ENCODE measurements around the gene LAPTM5.

LAPTM5 gene

GRCh38 chr1:30712583-30712982 is 45.0 kb downstream of the LAPTM5 start:
- DNase-seq: no peak

- no peak for DNase-seq
Observed at GRCh38 chr1:30710407-30710806, 47.2 kb downstream of the LAPTM5 start.

GRCh38 chr1:30708361-30708728 is 49.2 kb downstream of the LAPTM5 start:
- DNase-seq: no peak

GRCh38 chr1:30707412-30708360 is 49.9 kb downstream of the LAPTM5 start:
- peak; percentile 82 for DNase-seq

GRCh38 chr1:30706528-30706927 is 51.0 kb downstream of the LAPTM5 start:
- DNase-seq: no peak

GRCh38 chr1:30705698-30706097 is 51.9 kb downstream of the LAPTM5 start:
- DNase-seq: no peak

- DNase-seq: no peak
Observed at GRCh38 chr1:30704765-30705509, 52.6 kb downstream of the LAPTM5 start.

- no peak for DNase-seq
Observed at GRCh38 chr1:30704271-30704670, 53.3 kb downstream of the LAPTM5 start.

- no peak for DNase-seq
Observed at GRCh38 chr1:30702823-30703222, 54.8 kb downstream of the LAPTM5 start.

- no peak for DNase-seq
Observed at GRCh38 chr1:30701258-30701633, 56.3 kb downstream of the LAPTM5 start.

GRCh38 chr1:30700528-30701257 is 56.9 kb downstream of the LAPTM5 start:
- DNase-seq: no peak

- DNase-seq: no peak
Observed at GRCh38 chr1:30699762-30700161, 57.8 kb downstream of the LAPTM5 start.

- DNase-seq: no peak
Observed at GRCh38 chr1:30698401-30698981, 59.1 kb downstream of the LAPTM5 start.

- no peak for DNase-seq
Observed at GRCh38 chr1:30697571-30698376, 59.8 kb downstream of the LAPTM5 start.

- no peak for DNase-seq
Observed at GRCh38 chr1:30696831-30697230, 60.7 kb downstream of the LAPTM5 start.

GRCh38 chr1:30695439-30695841 is 62.1 kb downstream of the LAPTM5 start:
- no peak for DNase-seq

- no peak for DNase-seq
Observed at GRCh38 chr1:30694280-30695175, 63.0 kb downstream of the LAPTM5 start.

GRCh38 chr1:30693822-30694221 is 63.8 kb downstream of the LAPTM5 start:
- no peak for DNase-seq

GRCh38 chr1:30693366-30693765 is 64.2 kb downstream of the LAPTM5 start:
- no peak for DNase-seq

- DNase-seq: no peak
Observed at GRCh38 chr1:30692948-30693301, 64.6 kb downstream of the LAPTM5 start.

Data from stimulated activated CD8-positive, alpha-beta memory T cell treated with anti-CD3 and anti-CD28 coated beads, Interleukin-4, amount 100 ng/mL, for 48 hours (primary cell).